22Rv1 (cell line): ENCODE measurements around the gene KITLG.

Experiments used
- ZFX ChIP-seq: fragments of 450-650 bp; IDR thresholded peaks from 2 replicates; pipeline ENCODE4 v1.6.1; 2017; ENCODE audit warnings: antibody characterized with exemption, borderline replicate concordance
- TF ChIP-seq, protein P1 (sequence below): fragments of 450-650 bp; IDR thresholded peaks from 2 replicates; pipeline ENCODE4 v1.5.1; 2017; ENCODE audit warnings: mild to moderate bottlenecking

DNA sequence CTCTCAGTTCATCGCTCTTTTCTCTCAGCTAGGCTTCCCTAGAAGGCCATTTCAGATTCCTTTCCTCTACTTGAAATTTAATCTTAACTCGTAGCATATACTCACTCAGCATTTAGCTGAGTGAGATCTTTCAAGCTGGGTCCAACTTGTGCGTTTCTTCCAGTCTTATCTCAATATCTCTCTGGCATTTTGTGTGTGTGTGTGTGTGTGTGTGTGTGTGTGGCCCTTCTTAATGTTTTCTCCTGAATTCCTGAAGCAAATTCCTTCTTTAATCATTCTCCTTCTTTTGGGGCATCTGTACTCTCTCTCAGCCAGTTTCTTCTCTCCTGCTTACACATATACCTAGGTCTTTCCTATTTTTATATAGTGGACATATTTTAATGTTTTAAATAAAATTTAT, 129.1 kb downstream of the KITLG start:
- TF ChIP-seq, protein P1, sequence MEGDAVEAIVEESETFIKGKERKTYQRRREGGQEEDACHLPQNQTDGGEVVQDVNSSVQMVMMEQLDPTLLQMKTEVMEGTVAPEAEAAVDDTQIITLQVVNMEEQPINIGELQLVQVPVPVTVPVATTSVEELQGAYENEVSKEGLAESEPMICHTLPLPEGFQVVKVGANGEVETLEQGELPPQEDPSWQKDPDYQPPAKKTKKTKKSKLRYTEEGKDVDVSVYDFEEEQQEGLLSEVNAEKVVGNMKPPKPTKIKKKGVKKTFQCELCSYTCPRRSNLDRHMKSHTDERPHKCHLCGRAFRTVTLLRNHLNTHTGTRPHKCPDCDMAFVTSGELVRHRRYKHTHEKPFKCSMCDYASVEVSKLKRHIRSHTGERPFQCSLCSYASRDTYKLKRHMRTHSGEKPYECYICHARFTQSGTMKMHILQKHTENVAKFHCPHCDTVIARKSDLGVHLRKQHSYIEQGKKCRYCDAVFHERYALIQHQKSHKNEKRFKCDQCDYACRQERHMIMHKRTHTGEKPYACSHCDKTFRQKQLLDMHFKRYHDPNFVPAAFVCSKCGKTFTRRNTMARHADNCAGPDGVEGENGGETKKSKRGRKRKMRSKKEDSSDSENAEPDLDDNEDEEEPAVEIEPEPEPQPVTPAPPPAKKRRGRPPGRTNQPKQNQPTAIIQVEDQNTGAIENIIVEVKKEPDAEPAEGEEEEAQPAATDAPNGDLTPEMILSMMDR = no peak
- no peak for TF ChIP-seq ZFX
